Mesenteric fat pad (tissue), 1 donor: ENCODE measurements around the gene UNG. TPM values are rescaled to one million over a fixed set of nuclear protein-coding genes. Genes with fewer than 3 reads are reported as not detected.

Experiments used
- DNase-seq: peaks from one replicate; pipeline ENCODE4 v3.0.0-alpha.2; 2020; ENCODE audit warnings: low spot score
- total RNA-seq: library from RNA; stranded (reverse); fragmentation: NEBNext Ultra II Directional; extraction: Animal tissue kit (Norgen Biotek cat#: 25700); gene quantifications from one replicate; pipeline ENCODE4 v1.2.1, GENCODE V29; 2021
- donor health status: DM: yes; HTN: yes; CAD: no.

The UNG gene
- total RNA-seq, 1 donor from 2014 or later, result 46.3 TPM

DNA sequence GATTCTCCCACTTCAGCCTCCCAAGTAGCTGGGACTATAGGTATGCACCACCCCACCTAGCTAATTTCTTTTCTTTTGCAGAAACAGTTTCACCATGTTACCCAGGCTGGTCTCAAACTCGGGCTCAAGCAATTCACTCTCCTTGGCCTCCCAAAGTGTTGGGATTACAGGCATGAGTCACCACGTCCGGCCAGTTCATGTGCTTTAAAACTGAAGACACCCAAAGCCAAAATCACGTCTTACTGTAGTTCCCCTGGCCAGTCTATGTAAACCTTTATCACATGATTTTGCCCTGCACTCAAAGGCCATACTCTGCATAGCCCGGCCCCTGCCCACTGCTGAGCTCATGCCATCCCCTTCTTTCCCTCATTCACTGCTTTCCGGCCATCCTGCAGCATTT is 8.6 kb upstream of the UNG start:
- no peak for DNase-seq

DNA sequence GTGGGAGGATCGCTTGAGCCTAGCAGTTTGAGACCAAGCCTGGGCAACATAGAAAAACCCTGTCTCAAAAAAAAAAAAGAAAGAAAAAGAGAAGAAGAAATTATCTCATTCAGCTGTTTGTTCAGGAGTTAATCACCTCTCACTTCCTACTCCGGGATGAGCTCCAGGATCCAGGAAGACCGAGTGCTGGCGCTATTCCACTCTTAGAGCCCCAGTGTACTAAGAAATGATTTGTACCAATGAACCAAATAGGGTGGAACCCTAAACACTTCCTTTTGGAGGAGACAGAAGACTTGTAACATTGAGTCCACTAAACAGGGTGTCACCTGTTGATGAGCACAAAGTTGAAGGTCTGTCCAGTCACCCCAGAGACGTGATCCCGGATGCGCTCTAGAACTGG is 7.7 kb upstream of the UNG start:
- no peak for DNase-seq

DNA sequence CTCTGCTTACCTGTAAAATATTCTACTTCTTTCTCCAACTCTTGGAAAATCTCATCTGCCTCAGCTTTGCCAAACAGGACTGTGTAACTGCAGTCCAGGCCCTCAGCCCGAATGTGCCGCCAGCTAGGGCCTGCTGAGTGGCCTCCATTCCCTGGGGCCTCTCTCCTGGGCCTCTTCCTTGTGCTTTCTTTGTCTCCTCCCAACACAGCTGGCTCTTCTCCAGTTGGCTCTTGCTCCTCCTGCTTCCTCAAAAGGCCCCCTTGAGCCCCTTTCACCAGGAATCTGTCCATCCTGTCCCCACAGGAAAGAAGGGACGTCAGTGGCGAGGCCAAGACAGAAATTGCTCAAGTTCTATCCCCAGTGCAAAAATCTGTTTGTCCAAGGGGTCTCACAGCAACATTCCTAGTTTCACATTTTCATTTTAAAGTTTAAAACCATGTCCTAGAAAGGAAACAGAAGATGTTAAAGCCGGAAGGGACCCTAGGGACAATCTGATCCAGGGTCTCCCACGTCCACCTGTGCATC is 4.8 kb upstream of the UNG start:
- no peak for DNase-seq

DNA sequence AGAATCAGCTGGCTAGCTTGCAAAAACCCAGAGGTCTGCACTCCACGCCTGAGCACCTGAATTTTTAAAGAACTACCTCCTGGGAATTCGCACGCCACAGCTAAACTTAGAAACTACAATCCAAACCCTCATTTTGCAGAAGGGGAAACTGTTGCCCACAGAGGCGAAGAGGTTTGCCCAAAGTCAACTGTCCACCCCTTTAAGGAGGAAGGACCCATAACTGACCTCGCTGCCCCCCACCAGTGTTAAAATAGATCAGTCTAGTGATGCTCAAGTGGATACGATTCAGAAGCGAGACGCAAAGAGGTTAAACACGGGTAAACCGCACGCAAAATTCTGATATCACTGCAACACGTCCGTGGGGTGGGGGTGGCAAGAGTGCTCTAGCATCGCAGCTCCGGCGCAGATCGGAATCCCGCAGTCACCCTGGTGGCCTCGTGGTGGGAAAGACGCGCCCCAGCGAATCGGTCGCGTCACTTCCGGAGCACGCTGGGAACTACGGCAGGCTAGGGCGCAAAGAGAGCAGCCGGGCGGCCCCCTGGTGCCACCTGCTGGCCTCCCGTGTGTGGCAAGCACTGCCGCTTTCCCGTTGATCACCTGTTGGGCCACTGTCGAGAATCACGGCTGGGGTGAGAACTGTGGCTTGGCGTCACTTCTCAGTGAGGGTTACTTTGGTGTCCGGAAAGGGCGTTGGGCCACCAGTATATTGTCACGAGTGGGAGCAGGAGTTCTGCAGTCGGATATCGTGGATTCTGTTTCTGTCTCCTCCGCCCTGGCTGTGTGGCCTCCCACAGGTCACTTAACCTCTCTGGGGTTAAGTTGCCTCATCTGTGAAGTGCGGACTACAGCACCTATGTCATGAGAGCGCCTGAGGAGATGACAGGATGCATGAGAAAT is 4.1 kb upstream of the UNG start, which contains the start of gene ALKBH2:
ALKBH2 (minus strand) TSS at position 451 of the 897 bp plus-strand sequence. CDS start 686 bp downstream, outside the sequence.
- DNase-seq, result peak; percentile 98

DNA sequence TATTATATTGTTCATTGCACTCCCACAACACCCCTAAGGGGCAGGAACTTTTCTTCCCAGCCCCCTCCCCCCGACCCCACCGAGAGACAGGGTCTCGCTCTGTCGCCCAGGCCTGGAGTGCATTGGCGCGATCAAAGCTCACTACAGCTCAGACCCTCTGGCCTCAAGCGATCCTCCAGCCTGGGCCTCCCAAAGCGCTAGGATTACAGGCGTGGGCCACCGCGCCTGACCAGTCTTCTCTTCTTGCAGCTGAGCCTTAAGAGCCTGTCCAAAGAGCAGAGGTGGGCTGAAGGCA is 310 bp upstream of the UNG start:
- no peak for DNase-seq

DNA sequence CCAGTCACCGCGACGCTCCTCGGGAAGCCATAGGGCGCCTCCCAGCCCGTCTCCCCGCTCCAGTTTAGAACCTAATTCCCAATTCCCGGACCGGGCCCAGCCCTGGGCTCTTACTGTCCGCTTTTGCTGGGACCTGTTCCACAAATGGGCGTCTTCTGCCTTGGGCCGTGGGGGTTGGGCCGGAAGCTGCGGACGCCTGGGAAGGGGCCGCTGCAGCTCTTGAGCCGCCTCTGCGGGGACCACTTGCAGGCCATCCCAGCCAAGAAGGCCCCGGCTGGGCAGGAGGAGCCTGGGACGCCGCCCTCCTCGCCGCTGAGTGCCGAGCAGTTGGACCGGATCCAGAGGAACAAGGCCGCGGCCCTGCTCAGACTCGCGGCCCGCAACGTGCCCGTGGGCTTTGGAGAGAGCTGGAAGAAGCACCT is 797 bp downstream of the UNG start:
- peak; percentile 91 for DNase-seq

DNA sequence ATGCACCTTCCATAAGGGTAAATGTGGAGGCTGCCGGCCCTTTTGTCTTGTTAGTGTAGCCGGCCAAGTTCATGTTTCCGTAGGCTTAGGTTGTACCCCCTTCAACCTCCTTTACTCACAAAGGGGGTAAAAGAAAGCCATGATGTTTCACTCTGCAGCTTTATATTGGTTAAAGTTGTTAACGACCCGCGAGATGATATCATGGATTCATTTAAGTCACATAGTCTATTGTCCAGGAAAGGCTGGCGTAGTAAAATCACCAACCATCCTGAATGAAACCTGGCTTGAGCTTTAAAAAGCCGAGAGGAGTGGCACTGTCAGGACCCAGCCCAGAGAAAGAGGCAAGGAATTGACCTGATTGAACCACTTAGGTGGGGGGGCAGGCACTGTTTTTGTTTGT is 1.3 kb downstream of the UNG start:
- no peak for DNase-seq

DNA sequence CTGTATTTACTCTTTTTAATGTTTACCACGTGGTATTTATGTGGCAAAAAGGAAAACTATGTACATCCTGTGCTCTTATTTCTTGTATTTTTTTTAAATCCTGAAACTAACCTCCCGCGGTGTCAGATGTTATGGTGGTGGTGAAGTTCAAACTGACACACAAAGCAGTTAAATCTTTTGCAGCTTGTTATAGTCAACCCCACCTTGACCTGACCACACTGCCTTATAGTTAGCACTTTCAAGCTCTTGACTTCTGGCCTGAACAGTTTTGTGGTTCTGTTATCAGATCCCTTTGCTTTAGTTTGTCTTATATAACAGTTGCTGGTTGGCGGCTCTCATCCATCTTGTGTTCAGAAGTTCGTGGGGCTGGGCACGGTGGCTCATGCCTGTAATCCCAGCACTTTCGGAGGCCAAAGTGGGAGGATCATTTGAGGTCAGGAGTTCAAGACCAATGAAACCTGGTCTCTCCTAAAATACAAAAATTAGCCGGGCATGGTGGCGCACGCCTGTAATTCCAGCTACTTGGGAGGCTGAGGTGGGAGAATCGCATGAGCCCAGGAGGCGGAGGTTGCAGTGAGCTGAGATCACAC is 2.1 kb downstream of the UNG start:
- DNase-seq, result peak; percentile 69

DNA sequence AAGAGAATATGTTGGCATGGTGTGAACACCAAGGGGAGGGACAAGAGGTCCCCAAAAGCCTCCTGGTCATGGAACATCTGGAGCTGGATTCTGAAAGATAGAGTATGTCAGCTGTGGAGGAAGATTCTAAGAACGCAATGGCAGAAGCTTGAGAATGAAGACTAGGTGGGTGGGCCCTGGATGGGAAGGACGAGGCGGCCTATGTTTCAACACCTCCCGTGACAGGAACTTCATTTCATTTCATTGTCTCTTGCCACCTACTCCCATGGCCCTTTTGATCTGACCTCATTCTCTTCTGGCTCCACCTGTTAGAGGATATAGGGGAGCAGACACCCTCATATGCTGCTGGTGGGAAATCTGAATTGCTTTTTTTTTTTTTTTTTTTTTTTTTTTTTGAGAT is 3.3 kb downstream of the UNG start:
- DNase-seq, result no peak

DNA sequence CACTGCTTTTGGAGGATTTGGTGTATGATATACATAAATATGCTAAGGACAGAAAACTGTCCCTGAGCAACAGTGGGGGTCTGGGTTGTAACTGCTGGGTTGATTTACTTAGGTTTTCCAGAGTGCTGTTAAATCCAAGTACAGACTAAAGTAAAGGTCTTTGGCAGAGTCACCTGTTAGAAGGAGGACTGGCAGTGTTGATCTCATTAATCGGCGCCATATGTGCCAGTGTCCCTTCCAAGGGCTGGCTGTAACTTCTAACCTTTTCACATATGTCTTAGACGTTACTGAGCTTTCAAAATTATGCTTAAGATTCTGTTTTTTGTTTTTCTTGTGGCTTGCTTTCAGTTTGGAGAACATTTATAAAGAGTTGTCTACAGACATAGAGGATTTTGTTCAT is 5.1 kb downstream of the UNG start:
- no peak for DNase-seq

DNA sequence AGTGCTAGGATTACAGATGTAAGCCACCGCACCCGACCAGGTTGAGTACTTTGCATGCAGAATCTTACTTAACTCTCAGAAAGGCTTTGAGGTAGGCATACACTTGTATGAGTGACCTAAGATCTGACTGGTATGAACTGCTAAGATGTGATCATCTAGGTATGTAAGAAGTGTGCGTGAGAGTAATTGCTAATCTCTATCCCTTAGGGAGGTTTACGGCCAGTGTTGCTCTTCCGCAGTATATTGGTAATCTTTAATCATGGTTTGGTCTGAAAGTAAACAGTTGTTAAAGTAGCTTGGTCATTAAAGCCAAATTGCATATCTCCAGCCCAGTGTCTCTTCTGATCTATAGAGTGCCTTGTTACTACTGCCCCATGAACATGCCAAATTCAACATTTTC is 7.8 kb downstream of the UNG start:
- no peak for DNase-seq

DNA sequence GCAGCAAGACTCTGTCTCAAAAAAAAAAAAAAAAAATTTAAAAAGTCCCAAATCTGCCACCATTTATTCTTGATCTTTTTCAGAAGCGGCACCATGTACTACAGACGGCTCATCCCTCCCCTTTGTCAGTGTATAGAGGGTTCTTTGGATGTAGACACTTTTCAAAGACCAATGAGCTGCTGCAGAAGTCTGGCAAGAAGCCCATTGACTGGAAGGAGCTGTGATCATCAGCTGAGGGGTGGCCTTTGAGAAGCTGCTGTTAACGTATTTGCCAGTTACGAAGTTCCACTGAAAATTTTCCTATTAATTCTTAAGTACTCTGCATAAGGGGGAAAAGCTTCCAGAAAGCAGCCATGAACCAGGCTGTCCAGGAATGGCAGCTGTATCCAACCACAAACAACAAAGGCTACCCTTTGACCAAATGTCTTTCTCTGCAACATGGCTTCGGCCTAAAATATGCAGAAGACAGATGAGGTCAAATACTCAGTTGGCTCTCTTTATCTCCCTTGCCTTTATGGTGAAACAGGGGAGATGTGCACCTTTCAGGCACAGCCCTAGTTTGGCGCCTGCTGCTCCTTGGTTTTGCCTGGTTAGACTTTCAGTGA is 12.5 kb downstream of the UNG start:
- no peak for DNase-seq

DNA sequence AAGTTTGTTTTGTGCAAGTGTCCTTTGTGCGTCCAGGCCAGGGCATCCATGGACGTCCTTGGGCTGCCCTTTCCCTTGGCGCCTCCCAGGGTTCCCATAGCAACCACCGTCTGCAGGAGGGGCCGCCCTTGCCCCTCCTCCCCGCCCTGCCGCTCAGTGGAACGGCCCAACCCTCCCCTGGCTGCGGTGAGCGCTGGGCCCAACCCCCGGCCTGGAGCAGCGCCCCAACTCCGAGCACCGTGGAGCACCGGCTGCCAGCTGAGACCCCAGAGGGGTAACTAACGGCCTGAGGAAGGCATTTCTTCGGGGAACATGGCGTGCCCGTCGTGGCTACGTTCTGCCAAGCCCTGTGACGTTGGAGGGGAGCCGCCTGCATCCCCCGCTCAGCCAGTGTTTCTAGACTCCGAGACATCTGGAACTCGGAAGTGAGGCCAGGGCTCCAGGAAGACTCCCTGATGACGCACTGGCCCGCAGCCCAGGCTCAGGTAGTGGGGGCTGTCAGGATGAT is 13.6 kb downstream of the UNG start:
- peak; percentile 94 for DNase-seq

DNA sequence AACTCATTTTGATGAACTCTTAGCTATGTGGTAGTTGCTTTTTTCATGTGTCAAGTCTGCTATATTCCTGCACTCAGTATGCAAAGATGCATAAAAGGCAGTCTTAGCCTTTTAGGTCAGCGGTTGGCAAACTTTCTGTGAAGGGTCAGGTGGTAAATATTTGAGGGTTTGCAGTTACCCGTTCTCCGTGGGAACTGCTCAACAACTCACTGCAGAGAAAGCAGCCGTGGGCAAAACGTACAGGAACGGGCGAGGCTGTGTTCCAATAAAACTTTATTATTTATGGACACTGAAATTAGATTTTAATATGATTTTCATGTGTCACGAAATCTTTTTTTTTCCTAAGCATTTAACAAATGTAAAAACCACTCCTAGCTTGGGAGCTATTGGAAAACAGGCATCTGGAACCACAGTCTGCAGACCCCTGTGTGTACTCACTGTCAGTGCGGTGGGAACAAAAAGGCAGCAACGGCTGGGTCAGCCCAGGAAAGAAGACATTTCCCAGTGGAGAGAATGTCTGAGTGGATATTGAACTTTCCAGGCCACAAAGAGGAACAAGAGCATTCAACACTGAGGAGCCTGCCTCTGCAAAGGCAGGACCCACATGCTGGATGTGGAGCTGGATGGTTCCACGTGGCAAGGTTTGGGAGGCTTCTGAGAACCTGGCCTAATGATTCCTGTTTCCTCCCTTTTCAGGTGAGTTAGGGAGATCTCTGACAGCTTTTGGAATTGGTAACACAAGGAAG is 15.5 kb downstream of the UNG start:
- no peak for DNase-seq

DNA sequence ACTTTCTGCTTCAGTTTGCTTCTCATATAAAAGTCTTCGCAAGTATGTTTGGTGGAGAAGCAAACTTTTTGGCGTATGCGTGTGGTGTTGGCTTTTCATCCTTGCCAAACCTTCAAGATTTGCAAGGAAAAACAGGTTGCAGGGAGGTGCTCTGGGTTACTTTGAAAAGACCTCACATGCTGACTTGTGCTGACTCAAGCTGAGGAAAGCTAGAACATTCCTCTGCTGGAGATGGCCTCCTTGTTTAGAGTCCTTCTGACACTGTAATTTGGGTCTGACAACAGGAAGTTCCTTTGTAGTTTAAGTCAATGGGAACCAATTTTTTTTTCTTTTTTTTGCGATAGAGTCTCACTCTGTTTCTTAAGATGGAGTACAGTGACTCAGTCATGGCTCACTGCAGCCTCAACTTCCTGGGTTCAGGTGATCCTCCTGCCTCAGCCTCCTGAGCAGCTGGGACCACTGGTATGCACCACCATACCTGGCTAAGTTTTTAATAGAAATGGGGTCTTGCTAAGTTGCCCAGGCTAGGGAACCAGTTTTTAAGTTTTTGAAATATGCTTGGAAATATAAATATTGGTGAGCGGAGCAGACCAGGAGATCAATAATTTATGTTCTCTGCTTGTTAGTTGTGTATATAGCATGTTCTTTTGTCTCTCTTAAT is 16.4 kb downstream of the UNG start:
- no peak for DNase-seq

DNA sequence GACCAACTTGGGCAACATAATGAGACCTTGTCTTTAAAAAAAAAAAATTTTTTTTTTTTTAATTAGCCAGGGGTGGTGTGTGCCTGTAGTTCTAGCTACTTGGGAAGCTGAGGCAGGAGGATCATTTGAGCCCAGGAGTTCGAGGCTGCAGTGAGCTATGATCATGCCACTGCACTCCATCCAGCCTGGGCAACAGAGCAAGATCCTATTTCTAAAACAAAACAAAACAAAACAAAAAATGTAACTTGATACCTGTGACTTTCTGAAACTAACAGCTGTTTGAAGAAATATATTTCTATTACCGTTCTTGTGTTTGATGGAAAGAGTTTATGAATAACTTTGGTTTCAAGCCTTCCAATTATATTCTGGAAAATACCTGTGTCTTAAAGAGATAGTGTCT is 17.2 kb downstream of the UNG start:
- no peak for DNase-seq

DNA sequence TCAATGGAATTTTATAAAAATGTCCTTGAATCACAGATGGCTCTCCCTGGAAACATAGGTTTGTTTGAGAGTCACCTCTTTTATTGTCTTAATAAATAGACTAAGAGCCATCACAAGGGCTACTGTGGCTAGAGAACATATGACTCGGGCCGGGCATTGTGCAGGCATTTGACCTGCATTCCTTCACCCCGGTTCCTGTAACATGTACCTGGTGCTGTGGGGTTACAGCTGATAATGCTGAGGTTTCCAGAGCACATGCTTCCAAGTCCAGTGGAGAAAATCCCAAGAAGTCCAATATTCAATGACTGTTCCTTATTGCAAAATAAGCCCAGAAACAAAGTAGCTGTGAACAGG is 18.0 kb downstream of the UNG start:
- DNase-seq, result no peak

DNA sequence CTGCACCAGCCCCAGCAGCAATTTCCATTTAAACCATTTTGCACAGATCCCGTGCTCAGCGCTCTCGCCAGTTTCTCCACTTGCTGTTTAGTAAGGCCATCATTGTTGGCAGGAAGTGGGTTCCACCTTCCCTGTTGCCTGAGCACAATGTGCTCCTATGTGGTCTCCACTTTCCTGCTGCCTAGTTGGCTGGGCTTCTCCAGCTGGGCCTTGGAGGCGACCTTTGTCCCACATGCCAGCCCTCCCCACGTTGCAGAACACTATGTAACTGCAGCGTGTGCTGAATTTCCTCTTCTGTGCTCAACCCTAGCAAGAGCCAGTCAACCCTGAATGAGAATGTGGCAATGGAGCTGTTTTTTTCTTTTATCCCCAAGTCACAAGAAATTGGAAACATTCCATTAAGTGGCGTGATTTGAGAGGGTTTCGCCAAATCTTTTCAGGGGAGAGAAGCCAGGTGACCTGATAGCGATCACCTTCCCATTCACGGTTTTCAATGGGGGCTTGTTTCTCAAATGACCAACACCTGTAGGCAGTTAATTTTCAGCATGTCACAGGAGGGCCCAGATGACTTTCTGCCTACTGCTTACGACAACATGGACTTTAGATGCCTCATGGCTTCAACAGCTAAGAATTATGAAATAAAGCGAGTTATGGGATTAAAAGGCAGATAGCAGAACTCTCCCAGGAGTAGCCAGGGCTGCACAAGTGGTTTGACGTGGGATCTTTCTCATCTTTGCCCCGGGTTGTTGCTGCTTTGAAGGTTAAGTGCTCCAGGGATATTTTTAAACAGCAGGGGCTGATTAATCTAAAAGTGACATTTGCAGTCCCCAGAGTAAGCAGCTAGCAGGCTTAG is 18.6 kb downstream of the UNG start, which contains the start of gene ACACB:
ACACB (plus strand) TSS at position 830 of the 853 bp plus-strand sequence. CDS start 22,819 bp downstream, outside the sequence.
- DNase-seq, result peak; percentile 87

DNA sequence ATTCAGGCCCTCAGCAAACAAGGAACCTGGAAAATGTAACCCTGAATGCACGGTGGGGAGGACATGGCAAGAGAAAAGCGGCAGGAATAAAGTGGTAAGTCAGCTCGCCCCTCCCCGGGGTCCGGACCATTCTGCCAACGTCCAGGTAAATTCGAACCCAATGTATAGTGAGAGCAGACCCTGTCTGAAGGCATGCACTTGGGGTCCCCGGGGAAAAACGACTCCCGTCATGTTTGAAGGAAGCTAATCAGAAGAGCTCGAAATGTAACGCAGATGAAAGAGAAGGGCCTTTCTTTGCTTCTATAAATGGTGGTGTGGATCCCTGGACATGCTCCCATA is 19.2 kb downstream of the UNG start:
- DNase-seq, result peak; percentile 59

DNA sequence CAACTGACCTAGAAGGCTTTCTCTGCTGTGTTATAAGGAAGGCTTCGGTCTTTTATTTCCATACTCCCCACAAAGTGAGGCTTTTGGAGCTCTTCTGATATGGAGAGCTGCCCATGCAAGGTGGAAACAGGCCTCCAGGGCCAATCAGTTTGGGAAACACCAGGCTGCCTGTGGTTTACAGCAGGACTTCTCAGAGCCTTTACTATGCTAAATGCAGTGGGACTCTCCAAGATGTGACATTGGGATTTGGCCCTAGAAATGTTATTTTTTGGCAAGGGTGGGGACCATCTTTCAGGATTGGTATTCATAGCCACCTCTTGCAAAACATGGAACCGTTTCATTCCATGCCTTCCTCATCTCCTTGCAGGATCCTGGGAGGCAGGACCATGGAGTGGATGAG is 22.7 kb downstream of the UNG start:
- DNase-seq, result no peak
